Measurements from ENCODE around the gene IL21R.
A peak's percentile ranks its signal among the peaks of the same experiment; 100 is the strongest.

IL21R gene

DNA sequence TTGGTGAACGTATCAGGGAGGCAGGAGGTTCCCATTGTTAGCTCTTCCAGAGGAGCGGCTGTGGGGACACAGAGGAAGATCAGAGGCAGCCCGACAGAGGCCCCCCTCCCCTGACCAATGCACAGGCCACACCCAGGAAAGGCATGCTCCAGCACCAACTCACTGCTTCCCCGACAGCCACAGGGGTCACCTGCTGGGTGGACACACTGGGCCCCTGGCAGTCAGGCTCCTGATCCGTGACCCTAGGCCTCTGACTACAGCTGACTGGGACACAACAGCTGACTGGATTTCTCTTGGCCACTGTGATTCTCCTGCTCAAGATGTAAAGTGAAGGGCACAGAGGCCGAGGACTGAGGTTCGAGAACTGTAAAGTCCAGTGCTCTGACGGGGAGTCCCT is 63.5 kb downstream of the IL21R start:
- no peak for DNase-seq

DNA sequence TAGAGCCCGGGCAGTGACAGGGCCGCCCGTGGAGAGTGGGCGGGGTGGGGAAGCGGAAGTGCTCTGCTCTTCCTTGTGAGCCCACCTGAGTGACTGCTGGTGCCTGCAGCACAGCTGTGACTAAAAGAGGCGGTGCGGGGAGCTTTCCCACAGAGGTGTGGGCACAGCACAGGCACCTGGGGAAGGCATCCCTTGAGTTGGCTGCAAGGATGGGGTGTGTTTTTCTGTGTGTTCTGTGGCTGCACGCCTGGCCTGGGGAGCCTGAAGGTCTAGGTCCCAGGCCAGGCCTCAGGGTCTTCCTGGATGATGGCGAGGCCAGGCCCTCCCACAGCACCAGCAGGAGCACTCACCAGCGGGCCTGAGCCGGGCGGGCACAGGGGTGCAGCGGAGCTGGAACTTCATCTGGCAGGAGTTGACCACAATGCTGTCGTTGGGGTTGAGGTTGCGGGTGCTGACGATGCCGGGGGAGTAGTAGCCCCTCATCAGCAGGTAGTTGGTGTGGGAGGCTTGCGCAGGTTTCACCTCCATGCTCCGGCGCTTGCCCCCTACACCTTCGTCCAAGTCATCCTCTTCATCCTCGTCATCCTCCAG is 67.1 kb downstream of the IL21R start:
- no peak for DNase-seq

DNA sequence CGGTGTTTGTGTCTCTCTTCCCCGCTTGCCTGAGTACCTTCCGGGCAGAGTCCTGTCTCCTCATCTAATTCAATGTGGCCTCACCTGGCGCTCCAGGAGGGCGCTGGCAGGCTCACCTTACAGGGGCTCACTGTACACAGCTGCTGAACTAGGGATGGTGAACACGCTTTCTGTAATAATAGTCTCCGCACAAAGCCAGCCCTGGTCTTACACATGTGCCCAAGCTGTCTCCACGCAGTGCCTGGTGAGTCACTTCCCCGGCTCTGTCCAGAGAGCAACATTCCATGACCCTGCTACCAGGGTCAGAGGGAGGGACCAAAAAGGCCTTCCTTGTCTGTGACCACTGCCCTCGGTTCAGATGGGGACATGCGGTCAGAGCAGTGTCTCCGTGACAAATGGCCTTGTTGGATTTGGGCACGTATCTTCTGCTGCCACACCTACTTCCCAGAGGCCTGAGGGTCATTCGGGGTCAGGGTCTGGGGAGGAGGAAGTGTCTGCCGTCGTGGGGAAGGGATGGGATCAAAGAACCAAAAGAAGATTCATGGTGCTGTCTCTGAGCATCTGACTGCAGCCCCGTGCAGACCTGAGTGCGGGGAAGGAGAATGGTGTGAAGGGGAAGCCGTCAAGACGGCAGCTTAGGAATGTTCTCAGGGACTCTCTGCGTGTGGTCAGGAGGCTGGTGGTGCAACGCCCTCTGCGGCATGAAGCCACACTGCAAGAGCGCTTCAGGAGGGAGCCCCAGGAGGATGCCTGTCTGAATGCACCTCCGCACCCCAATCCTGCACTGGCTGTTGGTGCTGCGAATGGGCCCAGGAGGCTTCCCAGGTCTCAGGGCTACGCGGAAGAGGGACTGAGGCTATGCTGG is 68.8 kb downstream of the IL21R start:
- DNase-seq = peak; percentile 47

DNA sequence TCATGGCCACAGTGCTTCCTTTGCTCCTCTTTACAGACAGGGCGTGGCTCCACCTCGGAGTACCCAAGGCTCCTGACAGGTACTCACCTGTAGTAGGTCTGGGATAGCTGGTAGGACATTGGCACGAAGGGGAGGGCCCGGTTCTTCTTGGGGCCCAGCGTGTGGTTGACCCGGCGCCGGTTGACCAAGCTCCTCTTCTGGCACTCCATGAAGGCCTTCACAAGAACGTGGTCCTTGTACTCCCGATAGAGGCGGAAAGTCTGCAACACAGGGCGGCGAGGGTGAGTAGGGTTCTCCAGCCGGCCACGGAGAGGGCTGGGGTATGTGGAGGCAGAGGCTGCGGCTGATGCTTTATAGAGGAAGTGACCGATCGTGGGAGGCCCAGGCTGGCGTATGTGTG is 69.7 kb downstream of the IL21R start:
- no peak for DNase-seq

DNA sequence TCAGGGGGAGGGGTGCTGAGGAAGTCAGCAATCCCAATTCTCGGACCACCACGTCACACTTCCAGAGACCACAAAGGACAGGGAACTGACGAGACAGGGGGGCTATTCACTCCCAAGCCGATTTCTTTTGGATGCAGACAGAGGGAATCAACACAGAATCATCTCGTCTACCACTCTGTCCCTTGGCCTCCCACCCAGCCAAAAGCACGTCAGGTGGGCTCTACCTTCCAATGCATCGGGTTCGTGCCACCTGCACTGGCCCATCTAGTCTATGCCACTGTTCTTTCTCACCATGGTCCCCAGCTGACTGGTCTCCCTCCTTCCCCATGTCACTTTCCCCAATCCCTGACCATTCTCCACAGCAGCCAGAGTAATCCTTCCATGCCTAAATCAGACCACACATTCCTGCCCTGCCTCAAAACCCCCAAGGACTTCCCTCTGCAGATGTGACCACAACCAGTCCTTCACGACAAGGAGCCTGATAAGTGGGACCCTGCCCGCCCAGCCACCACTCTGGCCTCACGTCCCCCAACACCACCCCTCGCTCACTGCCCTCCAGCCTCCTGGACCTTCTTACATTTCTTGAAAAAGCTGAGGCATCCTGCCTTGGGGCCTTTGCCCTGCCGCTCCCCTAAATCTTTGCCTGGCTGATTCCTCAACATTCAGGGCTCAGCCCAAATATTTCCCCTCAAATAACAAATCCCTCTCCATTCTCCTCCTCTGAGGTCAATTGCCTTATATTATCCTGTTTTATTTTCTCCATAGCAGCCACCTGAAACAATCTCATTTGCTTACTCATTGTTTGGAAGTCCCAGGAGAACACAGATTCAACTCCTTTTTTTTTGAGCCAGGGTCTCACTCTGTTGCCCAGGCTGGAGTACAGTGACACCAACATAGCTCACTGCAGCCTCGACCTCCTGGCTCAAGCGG is 70.4 kb downstream of the IL21R start:
- no peak for DNase-seq

DNA sequence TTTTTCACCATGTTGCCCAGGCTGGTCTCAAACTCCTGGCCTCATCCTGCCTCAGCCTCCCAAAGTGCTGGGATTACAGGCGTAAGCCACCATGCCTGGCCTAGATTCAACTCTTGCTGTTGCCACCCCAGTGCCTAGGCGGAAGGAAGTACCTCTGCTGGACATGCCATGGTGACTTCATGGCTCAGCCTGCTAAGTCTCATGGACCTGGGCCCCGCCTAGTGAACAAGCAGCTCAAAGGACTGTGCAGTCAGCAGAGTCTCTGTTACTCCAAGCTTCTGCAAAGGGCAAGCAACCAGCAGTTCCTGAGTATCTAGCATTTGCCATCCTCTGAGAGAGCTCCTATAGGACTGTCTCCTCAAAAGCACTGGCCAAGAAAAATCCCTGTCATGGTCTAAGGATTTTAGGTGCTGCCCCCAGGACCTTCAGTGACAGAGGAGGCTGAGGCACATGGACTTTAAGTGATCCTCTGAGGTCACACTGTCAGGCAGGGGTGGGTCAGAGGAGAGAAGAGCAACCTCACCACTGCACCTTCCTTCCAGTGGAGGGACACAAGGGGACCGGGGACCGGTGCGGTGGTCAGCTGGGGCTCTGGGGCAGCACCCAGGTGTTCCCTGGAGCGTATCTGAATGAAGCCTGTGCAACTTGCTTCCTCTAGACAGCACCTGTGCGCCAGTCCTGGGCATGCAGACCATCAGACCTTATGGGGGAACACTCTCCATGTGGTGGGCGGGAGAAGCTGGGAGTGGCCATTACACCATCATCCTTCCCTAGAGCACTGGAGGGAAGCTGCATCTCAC is 71.3 kb downstream of the IL21R start:
- no peak for DNase-seq

DNA sequence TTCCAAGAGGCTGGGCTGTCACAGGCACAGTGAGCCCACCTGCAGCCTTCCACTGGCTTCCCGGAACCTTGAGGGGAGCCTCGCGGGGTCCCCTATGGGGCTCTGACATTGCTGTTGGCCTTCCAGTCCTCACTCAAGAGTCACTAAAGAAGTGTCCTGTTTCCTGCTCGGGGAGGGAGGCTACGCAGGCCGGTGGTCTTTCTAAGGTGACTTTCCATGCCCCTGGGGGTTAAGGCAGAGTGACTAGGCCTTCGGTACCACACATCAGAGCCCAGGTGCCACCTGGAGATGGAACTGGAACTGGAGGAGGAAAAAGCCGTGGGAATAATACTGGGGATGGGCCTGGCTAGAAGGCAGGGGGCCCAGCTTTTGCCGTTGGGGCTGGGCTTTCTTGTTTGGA is 72.1 kb downstream of the IL21R start:
- DNase-seq = no peak

DNA sequence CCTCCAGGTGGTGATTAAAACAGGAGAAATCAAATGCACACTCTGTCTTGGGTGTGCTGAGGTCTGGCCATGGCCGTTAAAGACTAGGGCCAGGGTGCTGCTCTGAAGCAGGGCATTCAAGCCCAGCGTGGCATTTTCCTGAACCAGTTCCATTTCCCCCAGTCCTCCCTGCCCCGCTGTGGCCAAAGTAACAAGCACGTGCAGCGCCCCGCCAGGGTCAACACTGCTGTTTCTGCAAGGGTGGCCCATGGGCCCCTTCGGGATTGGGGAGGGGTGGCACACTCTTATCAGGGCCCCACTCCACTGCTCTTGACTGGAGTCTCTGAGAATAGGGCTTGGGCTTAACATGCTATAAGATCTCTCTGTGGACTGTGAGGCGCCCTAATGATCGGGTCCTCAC is 72.9 kb downstream of the IL21R start:
- no peak for DNase-seq

DNA sequence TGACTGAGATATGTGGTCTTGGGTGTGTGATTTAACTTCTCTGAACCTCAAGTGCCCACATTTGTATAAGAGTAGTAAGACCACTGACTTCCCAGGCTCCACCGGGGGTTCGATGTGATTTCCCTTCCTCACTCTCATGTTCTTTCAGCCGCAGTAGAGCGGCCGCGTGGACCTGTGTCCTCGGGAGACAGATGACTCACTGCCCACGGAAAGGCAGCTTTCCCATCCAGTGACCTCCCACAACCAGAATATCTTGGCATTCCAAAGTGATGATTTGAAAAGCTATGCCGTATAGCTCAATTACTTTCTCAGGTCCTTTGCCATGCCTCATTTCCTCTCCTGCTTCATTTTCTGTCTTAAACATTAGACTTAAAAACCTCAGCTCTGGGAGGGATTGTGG is 73.6 kb downstream of the IL21R start:
- peak; percentile 86 for DNase-seq

DNA sequence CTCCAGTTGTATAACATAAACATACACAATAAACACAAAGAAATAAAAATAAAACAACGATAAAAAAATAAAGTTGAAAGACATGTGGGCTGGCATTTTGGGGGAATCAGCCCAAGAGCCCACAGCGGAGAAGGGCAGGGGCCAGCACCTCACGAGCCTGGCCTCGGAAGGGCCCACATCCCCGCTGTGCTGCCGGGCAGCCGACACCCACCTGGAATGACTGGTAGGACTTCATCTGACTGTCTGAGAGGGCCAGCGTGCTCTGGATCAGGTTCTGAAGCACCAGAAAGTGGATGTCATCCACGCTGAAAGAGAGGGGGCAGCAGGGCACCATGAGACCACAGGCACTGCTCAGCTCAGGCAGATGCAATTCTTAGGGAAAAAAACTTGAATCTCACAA is 74.3 kb downstream of the IL21R start:
- DNase-seq = no peak

DNA sequence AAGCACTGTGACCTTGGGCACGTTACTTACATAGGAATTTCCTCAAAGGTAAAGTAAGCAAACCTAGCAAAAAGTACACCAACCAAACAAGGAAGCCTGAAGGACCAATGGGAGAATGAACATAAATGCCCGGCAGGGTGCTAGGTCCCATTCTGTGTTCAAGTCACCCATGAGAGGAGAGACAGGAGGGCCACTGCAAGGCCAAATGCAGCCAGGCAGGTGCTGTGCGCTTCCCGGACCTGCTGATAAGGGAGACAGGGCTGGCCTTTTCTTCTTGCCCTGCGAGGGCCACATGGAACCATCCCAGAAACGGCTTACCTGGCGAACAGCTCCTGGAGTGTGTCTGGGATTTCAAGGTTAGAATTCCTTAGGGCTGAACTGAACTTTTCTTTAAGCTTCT is 78.8 kb downstream of the IL21R start:
- DNase-seq = no peak

DNA sequence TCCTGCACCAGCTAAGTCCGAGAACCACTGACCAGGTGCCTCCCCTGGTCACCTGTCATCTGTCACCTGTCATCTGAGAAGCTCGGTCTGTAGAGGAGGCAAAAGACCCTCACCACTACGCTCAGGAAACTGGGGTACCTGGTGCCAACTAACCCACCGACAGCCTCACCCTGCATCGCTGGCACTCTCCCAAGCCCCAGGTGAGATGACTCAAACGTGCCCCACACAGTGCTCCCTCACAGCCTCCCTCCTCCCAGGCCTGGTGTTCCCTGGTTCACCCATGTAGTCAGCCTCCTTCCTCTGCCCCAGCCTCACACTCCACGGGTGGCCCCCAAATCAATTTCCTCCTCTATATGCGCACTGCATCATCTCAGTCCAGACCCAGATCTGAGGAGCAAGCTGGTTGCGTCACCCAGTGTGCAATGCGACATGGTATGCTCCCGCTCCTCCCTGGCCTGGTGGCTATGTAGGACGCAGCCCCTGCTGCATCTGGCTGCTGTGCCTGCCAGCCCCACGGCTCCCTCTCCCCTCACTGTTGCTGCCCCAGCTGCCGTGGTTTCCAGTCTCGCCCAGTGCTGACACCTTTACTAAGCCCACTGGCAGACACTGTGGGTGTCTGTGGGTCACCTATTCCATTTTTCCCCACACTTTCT is 79.4 kb downstream of the IL21R start:
- DNase-seq = no peak

DNA sequence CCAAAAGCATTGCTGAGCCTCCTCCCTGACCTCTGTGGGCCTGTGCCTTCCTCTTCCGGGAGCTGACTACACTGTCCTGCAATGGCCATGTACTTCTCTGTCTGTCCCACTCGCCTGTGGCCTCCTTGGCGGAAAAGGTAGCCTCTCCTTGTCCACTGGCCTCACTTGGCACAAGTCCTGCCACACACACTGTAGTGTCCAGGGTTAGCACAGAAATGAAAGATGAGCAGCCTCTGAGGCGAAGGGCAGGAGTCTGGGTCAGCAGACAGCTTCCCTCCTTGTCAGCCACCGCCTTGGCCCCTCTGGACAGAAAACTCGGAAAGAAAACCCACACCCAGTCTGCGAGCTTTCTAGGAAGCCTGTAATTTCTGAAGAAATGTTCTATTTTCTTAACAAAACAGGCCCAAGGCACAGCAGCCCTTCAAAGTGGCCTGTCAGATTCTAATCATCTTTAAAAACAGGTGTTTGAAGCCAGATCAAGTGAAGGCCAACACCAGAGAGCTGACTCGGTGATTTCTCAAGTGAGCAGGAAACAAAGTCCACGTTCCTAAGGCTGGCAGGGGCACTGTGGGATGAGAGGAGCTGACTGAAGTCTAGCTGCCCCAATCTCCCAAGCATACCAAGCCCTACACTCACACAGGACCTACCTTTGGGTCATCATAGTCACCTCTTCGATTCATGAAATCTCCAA is 80.6 kb downstream of the IL21R start:
- no peak for DNase-seq

DNA sequence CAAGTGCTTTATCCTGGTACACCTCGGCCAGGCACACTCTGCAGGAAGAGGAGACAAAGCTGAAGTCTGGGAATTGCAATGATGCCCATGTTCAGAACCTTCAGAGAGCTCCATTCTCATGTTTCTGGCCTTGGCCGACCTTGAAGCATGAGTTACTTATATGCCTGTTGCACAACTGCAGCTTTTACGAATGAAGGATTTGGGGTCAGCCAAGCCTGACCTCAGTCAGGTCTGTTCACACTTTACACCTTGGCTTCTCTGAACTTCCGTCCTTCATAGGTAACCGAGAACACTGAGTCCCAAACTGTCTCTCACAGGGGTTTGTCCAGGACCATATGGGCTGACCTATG is 81.1 kb downstream of the IL21R start:
- DNase-seq = no peak

DNA sequence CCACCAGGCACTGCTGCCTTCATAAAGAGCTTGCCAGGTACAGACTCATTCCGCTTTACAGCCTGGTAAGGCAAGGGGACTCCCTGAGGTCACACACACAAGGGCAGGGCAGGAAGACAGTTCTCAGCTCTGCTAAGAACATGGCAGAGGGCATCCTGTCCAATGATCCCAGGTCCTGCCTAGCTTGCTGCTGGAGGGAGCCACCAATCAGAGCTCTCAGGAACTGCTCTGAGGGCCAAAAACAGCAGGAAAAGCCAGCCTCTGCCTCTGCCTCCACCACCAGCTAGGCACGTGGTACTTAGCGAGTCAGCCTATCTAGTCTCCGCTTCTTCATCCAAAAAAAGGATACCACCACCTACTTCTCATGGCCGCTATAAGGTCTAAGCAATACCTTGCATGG is 81.7 kb downstream of the IL21R start:
- DNase-seq = no peak

DNA sequence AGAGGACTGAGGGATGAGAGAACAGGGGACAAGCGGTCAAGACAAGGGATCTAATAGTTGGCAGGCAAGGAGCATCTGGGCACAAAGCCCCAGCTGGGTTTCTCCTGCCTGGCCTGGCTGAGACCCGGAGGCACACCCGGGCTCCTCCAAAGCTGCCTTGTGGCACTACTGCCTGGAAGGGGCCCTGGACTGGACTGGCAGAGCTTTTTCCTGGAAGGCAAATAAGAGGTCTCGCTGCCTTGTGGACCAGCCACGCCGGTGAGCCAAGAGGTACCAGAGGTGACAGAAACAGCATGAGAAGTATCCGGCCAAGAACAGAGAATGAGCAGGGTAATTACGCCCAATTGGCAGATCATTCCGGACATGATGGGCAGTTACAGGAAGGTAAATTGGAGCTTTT is 83.2 kb downstream of the IL21R start:
- DNase-seq = no peak

DNA sequence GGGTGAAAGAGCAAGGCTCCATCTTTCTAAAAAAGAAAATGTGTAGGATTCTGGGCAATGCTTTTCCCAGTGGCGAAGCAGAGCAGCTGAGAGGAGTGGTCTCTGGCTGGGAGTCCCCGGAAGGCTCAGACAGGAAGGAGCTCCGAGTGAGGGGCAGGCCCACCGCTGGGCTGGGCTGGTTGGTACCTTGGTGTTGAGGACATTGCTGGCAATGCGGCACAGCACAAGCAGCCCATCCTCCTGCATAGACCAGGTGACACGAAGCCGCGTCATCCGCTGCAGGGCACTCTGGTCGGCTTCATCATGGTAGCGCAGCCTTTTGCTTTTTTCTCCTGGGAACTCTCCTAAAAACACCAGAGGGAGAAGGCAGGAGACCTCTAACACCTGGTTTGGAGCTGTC is 83.8 kb downstream of the IL21R start:
- DNase-seq = no peak

DNA sequence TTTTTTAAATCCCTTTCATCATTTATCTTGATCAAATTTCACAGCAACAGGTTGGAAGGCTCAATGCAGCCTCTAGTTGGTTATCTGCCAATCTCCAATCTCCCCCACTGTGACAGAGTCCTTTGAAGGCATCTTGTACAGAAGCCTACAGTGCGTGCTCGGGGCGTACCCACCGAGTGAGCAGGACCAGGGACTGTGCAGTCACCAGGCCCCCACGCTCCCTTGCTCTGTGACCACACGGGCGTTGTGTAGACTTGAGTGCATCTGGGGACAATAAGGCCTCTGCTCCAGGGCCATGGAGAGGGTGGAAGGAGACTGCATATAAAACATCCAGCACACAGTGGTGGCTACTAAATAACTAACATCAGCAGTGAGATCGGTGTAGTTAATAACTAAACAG is 84.4 kb downstream of the IL21R start:
- no peak for DNase-seq

DNA sequence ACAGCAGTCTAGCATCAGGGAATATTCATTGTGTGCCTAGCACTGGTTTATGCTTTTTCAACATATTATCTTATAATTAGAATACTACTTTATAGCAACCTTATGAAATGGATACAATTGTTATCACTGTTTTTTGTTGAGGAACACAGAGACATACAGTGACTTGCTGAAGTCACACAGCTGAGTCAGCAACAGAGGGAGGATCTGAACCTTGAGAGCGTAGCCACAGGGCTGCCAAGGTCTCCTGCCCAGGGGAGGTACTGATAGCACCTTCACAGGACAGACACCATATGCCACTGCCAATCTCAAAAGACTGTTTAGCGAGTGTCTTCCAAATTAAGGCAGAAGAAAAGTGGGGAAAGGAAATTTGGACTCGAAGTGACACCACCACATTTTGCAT is 84.8 kb downstream of the IL21R start:
- no peak for DNase-seq

DNA sequence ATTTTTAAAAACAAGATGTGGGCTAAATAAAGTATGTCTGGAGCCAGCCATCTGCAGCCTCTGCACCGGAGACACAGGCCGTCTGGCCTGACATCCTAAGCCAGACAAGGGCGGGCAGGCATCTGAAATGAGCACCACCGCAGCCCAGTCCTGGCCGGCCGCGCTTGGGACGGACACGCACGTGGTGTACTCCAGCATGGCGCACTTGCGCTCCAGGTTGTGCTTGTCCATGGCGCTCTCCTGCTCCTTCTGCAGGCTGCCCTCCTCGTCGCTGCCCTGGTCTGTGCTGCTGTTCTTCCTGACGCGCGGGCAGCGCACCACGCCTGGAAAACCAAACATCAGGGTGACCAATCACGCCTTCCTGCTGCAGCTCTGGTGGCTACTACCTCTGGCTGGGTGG is 87.4 kb downstream of the IL21R start:
- no peak for DNase-seq

DNA sequence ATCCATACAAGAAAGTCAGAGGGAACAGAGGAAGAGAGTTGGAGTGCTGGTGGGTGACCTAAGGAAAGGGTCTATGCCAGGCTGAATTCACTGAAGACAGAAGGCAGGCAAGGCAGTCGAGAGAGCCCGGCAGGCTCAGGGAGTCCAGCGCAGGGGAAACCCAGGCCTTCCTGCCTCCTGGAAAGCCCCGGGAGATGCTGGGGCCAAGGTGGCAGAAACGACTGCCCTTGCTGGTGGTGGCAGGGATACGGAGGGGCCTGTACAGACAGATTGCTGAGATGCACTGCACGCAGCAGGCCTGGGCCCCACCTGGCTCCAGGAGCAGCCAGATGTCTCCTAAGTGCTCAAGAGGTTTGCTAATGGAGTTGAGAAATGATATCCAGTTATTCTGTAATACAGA is 87.9 kb downstream of the IL21R start:
- DNase-seq = no peak
